Measurements from ENCODE around the gene ATP10D. TPM values are rescaled to one million over a fixed set of nuclear protein-coding genes. Genes with fewer than 3 reads are reported as not detected.
"Not testable (repeated sequence)": the region's sequence is repeated elsewhere in the genome, so short reads cannot be mapped to it uniquely, and the experiment has no call there.

Gene ATP10D
- total RNA-seq, 4 donors from 2014 or later = 35.3 to 55.6 (median 43.8) TPM

- Histone ChIP-seq H3K4me1 (no peaks in the 10 kb centered on the region), H3K9me3 (no peaks in the 10 kb centered on the region), H3K4me3 (replicated peaks in 1 of 3) (no peak overlapping the region), H3K27ac (no peak overlapping the region), H3K36me3 (peaks cover 13 to 22% of the 10 kb centered on the region in 2 donors), H3K27me3 (no peaks in the 10 kb centered on the region)
- intact Hi-C loops (cut with DNase I) = no loop called here
- TF ChIP-seq POLR2A (IDR thresholded peaks at IDR 0.05) (no peak), CTCF (IDR thresholded peaks at IDR 0.05) (no peak)
- no peak for DNase-seq
- WGBS, 2 donors = 95 to 96% methylated on average over 7 of the region's 7 CpGs
These were observed 65.9 kb downstream of the ATP10D start for GRCh38 chr4:47550899-47551548.

- TF ChIP-seq CTCF (IDR thresholded peaks at IDR 0.05) (no peak), POLR2A (IDR thresholded peaks at IDR 0.05) (no peak)
- intact Hi-C loops (cut with DNase I) = no loop called here
- Histone ChIP-seq H3K36me3 (peaks cover 13 to 19% of the 10 kb centered on the region in 2 donors), H3K27ac (no peak overlapping the region), H3K9me3 (no peaks in the 10 kb centered on the region), H3K27me3 (no peaks in the 10 kb centered on the region), H3K4me3 (replicated peaks in 1 of 3) (no peak overlapping the region), H3K4me1 (no peaks in the 10 kb centered on the region)
- DNase-seq = no peak
These were observed 66.6 kb downstream of the ATP10D start for GRCh38 chr4:47551682-47552081.

GRCh38 chr4:47553329-47554125 is 68.5 kb downstream of the ATP10D start:
- intact Hi-C loops (cut with DNase I) = no loop called here

GRCh38 chr4:47555920-47556319 is 70.8 kb downstream of the ATP10D start:
- intact Hi-C loops (cut with DNase I); H3K9me3 ChIP-seq; H3K27ac ChIP-seq; DNase-seq; H3K4me1 ChIP-seq; H3K27me3 ChIP-seq; H3K4me3 ChIP-seq (replicated peaks in 1 of 3): not testable (repeated sequence)
- 97 to 99% methylated on average over 3 of the region's 3 CpGs for WGBS, 2 donors
- peaks cover 0 to 11% of the 10 kb centered on the region in 2 donors for H3K36me3 ChIP-seq

More at GRCh38 chr4:47553329-47554125, 68.5 kb downstream of the ATP10D start:
- H3K27ac ChIP-seq = no peak overlapping the region
- DNase-seq = no peak
- WGBS, 2 donors = 88 to 95% methylated on average over 2 of the region's 2 CpGs
- no peaks in the 10 kb centered on the region for H3K9me3 ChIP-seq
- H3K27me3 ChIP-seq = no peaks in the 10 kb centered on the region
- TF ChIP-seq POLR2A (IDR thresholded peaks at IDR 0.05) = no peak
- no peak for TF ChIP-seq CTCF (IDR thresholded peaks at IDR 0.05)
- H3K4me1 ChIP-seq = no peaks in the 10 kb centered on the region
- peaks cover 8% of the 10 kb centered on the region in 2 donors for H3K36me3 ChIP-seq
- no peak overlapping the region for H3K4me3 ChIP-seq (replicated peaks in 1 of 3)

- DNase-seq = no peak
- H3K4me3 ChIP-seq (replicated peaks in 1 of 3) = no peak overlapping the region
- no peak overlapping the region for H3K27ac ChIP-seq
- H3K27me3 ChIP-seq = no peaks in the 10 kb centered on the region
- no peaks in the 10 kb centered on the region for H3K4me1 ChIP-seq
- no peaks in the 10 kb centered on the region for H3K9me3 ChIP-seq
- H3K36me3 ChIP-seq = peaks cover 0 to 11% of the 10 kb centered on the region in 2 donors
- WGBS, 2 donors = 96 to 99% methylated on average over 2 of the region's 2 CpGs
- TF ChIP-seq POLR2A (IDR thresholded peaks at IDR 0.05) (no peak), CTCF (IDR thresholded peaks at IDR 0.05) (no peak)
- intact Hi-C loops (cut with DNase I) = no loop called here
These were observed 72.2 kb downstream of the ATP10D start for GRCh38 chr4:47557255-47557654.
